ENCODE data around the gene APEX1.

DNA sequence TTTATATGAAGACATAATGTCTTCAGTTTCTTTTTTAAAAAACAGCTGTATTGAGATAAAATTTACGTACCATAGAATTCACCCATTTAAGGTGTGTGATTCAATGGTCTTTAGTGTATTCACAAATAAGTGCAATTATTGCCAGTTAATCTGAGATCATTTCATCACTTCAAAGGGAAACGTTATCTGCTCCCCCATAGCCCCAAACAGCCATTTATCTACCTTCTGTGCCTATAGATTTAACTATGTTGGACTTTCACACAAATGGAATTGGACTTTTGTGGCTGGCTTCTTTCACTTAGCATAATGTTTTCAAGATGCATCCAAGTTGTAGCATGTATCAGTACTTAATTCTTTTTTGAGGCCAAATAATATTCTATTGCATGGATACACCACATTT is 23.9 kb downstream of the APEX1 start:
- TF ChIP-seq CTCF (IDR thresholded peaks at IDR 0.05; ENCODE audit: borderline replicate concordance, extremely low read depth, low read length, poor library complexity, severe bottlenecking) (no peak), EZH2 (IDR thresholded peaks at IDR 0.05; ENCODE audit: borderline replicate concordance, low read depth, low read length, severe bottlenecking) (no peak)
